HG02678 (cell line): Measurements from ENCODE around the gene CXCR5.
A peak's percentile ranks its signal among the peaks of the same experiment; 100 is the strongest.
"Not testable (repeated sequence)": the region's sequence is repeated elsewhere in the genome, so short reads cannot be mapped to it uniquely, and the experiment has no call there.

Experiments
- ATAC-seq: cut with Tn5 transposase; IDR thresholded peaks from one replicate; pipeline ENCODE4 v1.9.1; 2021; ENCODE audit warnings: mild to moderate bottlenecking, moderate library complexity; ENCODE audit not compliant: unreplicated experiment

Gene CXCR5

GRCh38 chr11:118883368-118884071 lies at the start of gene CXCR5:
Gene CXCR5 (plus strand): TSS chr11:118883892. CDS start chr11:118883942, 50 bp downstream.
- ATAC-seq, result peak; percentile 70

- ATAC-seq, result no peak
Observed at GRCh38 chr11:118834427-118835028, 49.2 kb upstream of the CXCR5 start.

GRCh38 chr11:118837868-118838267 lies 45.8 kb upstream of the CXCR5 start:
- no peak for ATAC-seq

GRCh38 chr11:118838905-118839553 lies 44.7 kb upstream of the CXCR5 start:
- ATAC-seq, result peak; percentile 76

GRCh38 chr11:118841469-118842242 lies 42.0 kb upstream of the CXCR5 start:
- ATAC-seq, result peak; percentile 46

- ATAC-seq, result no peak
Observed at GRCh38 chr11:118842369-118842768, 41.3 kb upstream of the CXCR5 start.

GRCh38 chr11:118842843-118843242 lies 40.8 kb upstream of the CXCR5 start:
- ATAC-seq, result not testable (repeated sequence)

GRCh38 chr11:118843565-118843964 lies 40.1 kb upstream of the CXCR5 start:
- ATAC-seq, result no peak

GRCh38 chr11:118845369-118845768 lies 38.3 kb upstream of the CXCR5 start:
- no peak for ATAC-seq

- no peak for ATAC-seq
Observed at GRCh38 chr11:118846181-118846935, 37.3 kb upstream of the CXCR5 start.

- no peak for ATAC-seq
Observed at GRCh38 chr11:118849825-118850224, 33.9 kb upstream of the CXCR5 start.

- ATAC-seq, result peak; percentile 72
Observed at GRCh38 chr11:118851970-118852369, 31.7 kb upstream of the CXCR5 start.

- ATAC-seq, result no peak
Observed at GRCh38 chr11:118853678-118854077, 30.0 kb upstream of the CXCR5 start.

GRCh38 chr11:118856314-118856713 lies 27.4 kb upstream of the CXCR5 start:
- ATAC-seq, result no peak

- ATAC-seq, result no peak
Observed at GRCh38 chr11:118857385-118857784, 26.3 kb upstream of the CXCR5 start.

GRCh38 chr11:118859973-118860372 lies 23.7 kb upstream of the CXCR5 start:
- no peak for ATAC-seq

- ATAC-seq, result no peak
Observed at GRCh38 chr11:118868659-118869058, 15.0 kb upstream of the CXCR5 start.

- peak; percentile 66 for ATAC-seq
Observed at GRCh38 chr11:118870396-118871343, 13.0 kb upstream of the CXCR5 start.

GRCh38 chr11:118872403-118872821 lies 11.3 kb upstream of the CXCR5 start:
- ATAC-seq, result no peak
